HG03135 (cell line): ENCODE measurements around the gene POLE3.
"Not testable (repeated sequence)": the region's sequence is repeated elsewhere in the genome, so short reads cannot be mapped to it uniquely, and the experiment has no call there.

Experiments
- ATAC-seq: cut with Tn5 transposase; IDR thresholded peaks from one replicate; pipeline ENCODE4 v1.9.1; 2021; ENCODE audit warnings: mild to moderate bottlenecking, moderate library complexity; ENCODE audit not compliant: unreplicated experiment

POLE3 gene

DNA sequence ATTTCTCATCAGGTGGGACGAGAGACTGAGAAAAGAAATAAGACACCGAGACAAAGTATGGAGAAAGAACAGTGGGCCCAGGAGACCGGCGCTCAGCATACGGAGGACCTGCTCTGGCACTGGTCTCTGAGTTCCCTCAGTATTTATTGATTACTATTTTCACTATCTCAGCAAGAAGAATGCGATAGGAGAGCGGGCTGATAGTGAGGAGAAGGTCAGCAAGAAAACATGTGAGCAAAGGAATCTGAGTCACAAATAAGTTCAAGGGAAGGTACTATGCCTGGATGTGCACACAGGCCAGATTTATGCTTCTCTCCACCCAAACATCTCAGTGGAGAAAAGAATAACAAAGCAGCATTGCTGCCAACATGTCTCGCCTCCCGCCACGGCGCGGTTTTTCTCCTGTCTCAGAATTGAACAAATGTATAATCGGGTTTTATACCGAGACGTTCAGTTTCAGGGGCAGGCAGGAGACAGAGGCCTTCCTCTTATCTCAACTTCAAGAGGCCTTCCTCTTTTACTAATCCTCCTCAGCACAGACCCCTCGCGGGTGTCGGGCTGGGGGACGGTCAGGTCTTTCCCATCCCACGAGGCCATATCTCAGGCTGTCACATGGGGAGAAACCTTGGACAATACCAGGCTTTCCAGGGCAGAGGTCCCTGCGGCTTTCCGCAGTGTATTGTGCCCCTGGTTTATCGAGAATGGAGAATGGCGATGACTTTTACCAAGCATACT, 31.2 kb downstream of the POLE3 start:
- not testable (repeated sequence) for ATAC-seq

GRCh38 chr9:113376634-113377567, 33.6 kb downstream of the POLE3 start, which contains the start of gene HDHD3:
Gene HDHD3, minus strand, starts transcription at chr9:113376986. Its CDS starts 2,632 bp downstream, at chr9:113374354.
- ATAC-seq: peak; percentile 72

DNA sequence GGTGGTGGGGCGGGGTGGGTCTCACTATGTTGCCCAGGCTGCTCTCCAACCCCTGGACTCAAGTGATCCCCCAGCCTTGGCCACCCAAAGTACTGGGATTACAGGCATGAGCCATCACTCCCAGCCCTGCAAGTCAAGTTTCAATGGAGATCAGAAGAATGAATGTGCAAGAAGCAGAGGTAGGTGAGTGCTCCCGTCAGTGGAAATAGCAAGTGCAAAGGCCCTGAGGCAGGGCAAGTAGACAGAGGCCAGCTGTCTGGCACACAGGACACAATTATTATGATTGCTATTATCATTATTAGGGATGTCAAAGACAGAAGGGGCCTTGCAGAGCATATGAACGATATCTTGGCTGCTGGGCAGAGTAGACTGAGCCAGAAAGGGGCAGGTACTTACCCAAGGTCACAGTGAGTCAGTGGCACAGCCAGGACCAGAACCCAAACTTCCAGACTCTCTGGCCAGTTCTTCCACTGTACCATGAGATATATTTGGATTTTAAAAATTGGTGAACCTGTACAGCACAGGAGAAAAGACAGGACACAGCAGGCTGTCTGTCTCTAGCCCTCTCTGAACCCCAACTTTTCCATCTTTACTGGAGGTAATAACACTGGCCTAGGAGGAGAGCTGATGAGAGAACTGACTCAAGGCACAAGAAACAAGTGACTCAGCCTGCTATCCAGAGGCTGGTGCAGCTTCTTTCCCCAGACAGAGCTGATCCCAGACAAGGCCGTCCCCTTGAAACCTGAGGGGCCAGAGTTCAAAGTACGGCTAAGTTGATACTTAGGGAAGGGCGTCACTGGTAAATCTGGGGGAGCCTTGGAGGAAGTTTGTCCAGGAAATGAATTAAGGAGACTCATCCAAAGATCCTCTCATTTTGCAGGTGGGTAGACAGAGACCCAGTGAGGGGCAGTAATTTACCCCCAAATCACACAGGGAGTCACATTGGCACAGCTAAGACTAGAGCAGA, 35.1 kb downstream of the POLE3 start:
- no peak for ATAC-seq

- no peak for ATAC-seq
Measured at GRCh38 chr9:113373676-113374392, 36.6 kb downstream of the POLE3 start.

- no peak for ATAC-seq
Measured at GRCh38 chr9:113373256-113373655, 37.2 kb downstream of the POLE3 start.

DNA sequence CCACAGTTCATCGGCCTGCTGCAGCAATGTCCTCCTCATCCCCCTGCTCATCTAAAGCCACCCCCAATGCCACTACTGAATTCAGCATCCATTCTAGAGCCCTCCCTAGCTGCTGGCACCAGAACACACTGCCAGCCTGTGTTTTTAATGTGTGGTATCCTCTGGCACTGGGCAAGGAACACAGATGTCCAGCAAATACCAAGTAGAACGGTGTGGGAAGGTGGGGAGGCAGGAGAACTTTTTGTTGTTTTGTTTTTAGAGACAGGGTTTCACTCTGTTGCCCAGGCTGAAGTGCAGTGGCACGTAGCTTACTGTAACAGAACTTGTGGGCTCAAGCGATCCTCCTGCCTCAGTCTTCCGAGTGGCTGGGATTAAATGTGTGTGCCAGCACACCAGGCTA, 38.4 kb downstream of the POLE3 start:
- no peak for ATAC-seq

- no peak for ATAC-seq
Measured at GRCh38 chr9:113370806-113371325, 39.6 kb downstream of the POLE3 start.

- no peak for ATAC-seq
Measured at GRCh38 chr9:113369855-113370140, 40.7 kb downstream of the POLE3 start.

DNA sequence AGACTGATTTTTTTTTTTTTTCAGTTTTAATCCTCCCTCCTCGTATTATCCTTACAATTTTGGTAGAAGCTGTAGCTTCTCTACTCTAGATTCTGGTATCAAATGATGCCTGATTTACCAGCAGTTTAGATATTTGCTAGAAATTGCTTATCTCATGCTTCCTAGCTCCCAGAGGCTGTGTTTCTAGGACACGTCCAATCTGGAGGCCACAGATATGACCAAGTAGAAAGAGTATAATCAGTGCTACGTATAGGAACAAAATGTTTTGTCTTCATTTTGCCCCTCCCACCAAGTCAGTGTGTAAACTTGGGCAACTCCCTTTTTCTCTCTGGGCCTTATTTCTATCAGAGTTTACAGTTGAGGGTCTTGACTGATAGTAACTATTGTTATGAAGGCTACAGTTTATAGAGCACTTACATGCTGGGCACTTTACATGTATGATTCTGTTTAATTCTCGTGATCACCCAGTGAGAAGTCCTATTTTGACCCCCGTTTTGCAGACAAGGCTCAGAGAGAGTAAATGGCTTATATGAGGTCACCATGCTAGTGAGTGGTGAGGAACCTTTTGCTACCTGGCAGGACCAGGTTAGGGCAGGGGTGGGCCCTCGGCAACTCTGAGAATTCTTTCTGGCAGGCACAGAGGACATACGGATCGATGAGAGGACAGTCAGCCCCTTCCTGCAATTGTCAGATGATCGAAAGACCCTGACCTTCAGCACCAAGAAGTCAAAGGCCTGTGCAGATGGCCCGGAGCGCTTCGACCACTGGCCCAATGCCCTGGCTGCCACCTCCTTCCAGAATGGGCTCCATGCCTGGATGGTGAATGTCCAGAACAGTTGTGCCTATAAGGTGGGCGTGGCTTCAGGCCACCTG, 41.3 kb downstream of the POLE3 start:
- no peak for ATAC-seq

DNA sequence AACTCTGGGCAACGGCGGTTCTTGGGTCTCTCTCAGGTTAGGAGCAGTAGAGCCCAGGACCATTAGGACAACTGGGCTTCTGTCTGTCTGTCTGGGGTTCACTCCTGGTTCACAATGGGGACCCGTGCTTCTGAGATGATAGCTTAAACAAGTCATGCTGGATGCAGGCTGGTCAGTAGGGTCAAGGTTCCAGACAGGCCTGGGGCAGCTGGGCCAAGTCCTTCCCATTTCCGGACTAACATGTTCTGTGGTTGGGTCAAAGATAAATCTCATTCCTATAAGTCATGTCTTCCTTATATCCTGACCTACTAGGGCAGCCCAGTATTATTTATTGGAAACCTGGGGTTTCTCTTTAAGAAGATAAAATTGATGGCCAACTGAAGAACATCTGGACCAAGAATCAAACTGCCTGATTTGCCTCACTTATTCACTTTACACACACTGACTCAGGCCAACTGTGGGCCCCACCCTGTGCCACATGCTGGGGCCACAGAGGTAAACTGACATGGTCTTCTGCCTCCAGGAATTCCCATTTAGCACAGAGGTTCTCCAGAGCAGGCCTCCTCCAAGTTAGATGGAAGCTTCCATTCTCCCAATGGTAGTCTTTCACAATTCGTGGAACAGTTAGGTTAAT, 42.0 kb downstream of the POLE3 start:
- no peak for ATAC-seq

DNA sequence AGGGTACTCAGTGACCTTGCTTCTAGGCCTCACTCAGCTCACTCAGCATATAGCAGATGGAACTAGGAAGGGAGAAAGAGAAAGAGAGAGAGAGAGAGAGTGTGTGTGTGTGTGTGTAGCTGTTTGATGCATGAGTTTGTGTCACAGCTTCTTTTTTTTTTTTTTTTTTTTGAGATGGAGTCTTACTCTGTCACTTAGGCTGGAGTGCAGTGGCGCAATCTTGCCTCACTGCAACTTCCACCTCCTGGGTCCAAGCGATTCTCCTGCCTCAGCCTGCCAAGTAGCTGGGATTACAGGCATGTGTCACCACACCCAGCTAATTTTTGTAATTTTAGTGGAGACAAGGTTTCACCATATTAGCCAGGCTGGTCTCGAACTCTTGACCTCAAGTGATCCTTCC, 44.8 kb downstream of the POLE3 start:
- not testable (repeated sequence) for ATAC-seq

- no peak for ATAC-seq
Measured at GRCh38 chr9:113364951-113365350, 45.5 kb downstream of the POLE3 start.

- ATAC-seq: no peak
Measured at GRCh38 chr9:113363336-113363735, 47.1 kb downstream of the POLE3 start.

DNA sequence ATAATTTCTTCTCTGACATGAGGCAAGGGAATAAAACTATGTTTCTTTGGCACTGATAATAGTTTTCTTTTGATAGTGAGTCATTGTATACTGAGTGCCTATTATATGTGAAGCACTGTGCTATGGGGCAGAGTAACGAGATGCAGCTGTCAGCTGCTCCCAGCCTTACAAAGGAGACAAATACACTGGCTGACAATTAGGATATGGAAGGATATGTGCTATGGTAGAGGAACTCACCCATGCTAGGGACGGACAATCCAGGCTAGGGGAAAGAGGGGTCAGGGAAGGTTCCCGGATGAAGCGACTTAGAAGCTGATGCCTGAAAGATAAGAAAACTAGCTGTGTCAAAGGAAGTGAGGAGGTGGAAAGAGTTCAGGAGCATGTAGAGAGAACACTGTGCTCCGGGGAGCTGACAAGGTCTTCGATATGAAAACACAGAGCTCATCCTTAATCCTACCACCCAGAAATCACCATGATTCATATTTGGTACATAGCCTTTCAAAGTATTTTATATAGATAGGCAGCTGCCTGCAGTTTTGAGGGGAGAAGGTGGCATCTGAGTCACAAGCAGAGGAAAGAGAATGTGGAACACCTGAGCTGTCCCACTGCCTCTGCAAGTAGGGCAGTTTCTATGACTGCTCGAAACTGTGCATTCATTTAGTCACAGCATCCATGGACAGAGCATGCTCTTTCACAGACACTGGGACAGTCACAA, 49.0 kb downstream of the POLE3 start:
- ATAC-seq: no peak

DNA sequence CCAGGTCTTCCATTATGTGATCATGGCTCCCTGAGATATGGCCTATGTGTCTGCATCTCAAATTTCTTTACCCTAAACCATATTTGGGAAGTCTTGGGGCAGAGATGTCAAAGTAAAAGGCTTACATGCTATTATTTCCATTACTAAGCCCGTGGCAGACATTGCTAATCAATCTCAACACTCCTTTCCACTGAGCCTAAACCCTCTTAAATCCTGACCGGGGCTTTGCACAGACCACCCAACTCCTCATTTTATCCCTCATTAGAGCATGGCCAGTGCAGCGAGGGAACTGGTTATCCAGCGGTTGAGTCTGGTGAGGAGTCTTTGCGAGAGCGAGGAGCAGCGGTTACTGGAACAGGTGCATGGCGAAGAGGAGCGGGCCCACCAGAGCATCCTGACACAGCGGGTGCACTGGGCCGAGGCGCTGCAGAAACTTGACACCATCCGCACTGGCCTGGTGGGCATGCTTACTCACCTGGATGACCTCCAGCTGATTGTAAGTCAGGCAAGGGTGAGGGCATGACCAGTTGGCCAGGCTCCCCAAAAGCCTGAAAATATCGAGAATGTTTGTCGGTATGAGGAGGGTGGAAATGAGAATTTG, 50.1 kb downstream of the POLE3 start:
- ATAC-seq: no peak

- no peak for ATAC-seq
Measured at GRCh38 chr9:113359385-113359784, 51.1 kb downstream of the POLE3 start.
